Trophoblast cell (in vitro differentiated cells and primary cell): ENCODE results near the gene CNIH3.

Experiments
- DNase-seq, 2 donors: peaks; one replicate each; pipeline ENCODE4 v3.0.0-alpha.2; 2016
- H2AFZ ChIP-seq: 2 replicates; pipeline ENCODE4 v1.6.1; 2013; ENCODE audit warnings: low read length, moderate library complexity, mild to moderate bottlenecking; ENCODE audit not compliant: insufficient read depth, poor library complexity
- H2AK5ac ChIP-seq: 2 replicates; pipeline ENCODE4 v1.6.1; 2013; ENCODE audit warnings: mild to moderate bottlenecking, low read length
- H2BK120ac ChIP-seq: 2 replicates; pipeline ENCODE4 v1.6.1; 2013; ENCODE audit warnings: low read length, mild to moderate bottlenecking, moderate library complexity; ENCODE audit not compliant: insufficient read depth, poor library complexity
- H2BK12ac ChIP-seq: 2 replicates; pipeline ENCODE4 v1.6.1; 2013; ENCODE audit warnings: mild to moderate bottlenecking, low read length, moderate library complexity
- H2BK5ac ChIP-seq: 2 replicates; pipeline ENCODE4 v1.6.1; 2013; ENCODE audit warnings: low read length, low read depth, moderate library complexity, mild to moderate bottlenecking; ENCODE audit not compliant: poor library complexity
- H3K14ac ChIP-seq: 2 replicates; pipeline ENCODE4 v1.6.1; 2013; ENCODE audit warnings: mild to moderate bottlenecking, low read length
- H3K18ac ChIP-seq: 2 replicates; pipeline ENCODE4 v1.6.1; 2013; ENCODE audit warnings: mild to moderate bottlenecking, low read length
- H3K23ac ChIP-seq: 2 replicates; pipeline ENCODE4 v1.6.1; 2013; ENCODE audit warnings: low read length
- H3K27ac ChIP-seq: 2 replicates; pipeline ENCODE4 v1.5.1; 2013; ENCODE audit warnings: low read depth, mild to moderate bottlenecking, inconsistent platforms, low read length, moderate library complexity
- H3K27me3 ChIP-seq: 2 replicates; pipeline ENCODE4 v1.6.1; 2013; ENCODE audit warnings: inconsistent platforms, mild to moderate bottlenecking, low read length, moderate library complexity; ENCODE audit not compliant: insufficient read depth
- H3K36me3 ChIP-seq, 2 experiments: 1 replicate in 1 of 2; 2 replicates in 1 of 2; pipeline ENCODE4 v1.6.1; 2013; ENCODE audit warnings: low read length in 2 of 2, mild to moderate bottlenecking in 2 of 2, moderate library complexity in 1 of 2; ENCODE audit not compliant: insufficient read depth in 2 of 2, control insufficient read depth in 1 of 2
- H3K4ac ChIP-seq: 2 replicates; pipeline ENCODE4 v1.6.1; 2013; ENCODE audit warnings: low read depth, mild to moderate bottlenecking, low read length, moderate library complexity
- H3K4me1 ChIP-seq, 2 experiments: 1 replicate in 1 of 2; 2 replicates in 1 of 2; pipeline ENCODE4 v1.6.1; 2013; ENCODE audit warnings: low read length in 2 of 2, mild to moderate bottlenecking in 2 of 2, moderate library complexity in 1 of 2; ENCODE audit not compliant: insufficient read depth in 2 of 2, control insufficient read depth in 1 of 2
- H3K4me2 ChIP-seq: 2 replicates; pipeline ENCODE4 v1.6.1; 2013; ENCODE audit warnings: inconsistent platforms, mild to moderate bottlenecking, low read length, moderate library complexity
- H3K4me3 ChIP-seq: 2 replicates; pipeline ENCODE4 v1.5.1; 2013; ENCODE audit warnings: mild to moderate bottlenecking, low read depth, low read length, inconsistent platforms
- H3K79me1 ChIP-seq: one replicate; pipeline ENCODE4 v1.6.1; 2013; ENCODE audit warnings: low read length
- H3K79me2 ChIP-seq: 2 replicates; pipeline ENCODE4 v1.6.1; 2013; ENCODE audit warnings: low read length, mild to moderate bottlenecking; ENCODE audit not compliant: control insufficient read depth, insufficient read depth, poor library complexity
- H3K9ac ChIP-seq: 2 replicates; pipeline ENCODE4 v1.6.1; 2013; ENCODE audit warnings: mild to moderate bottlenecking, low read length
- H3K9me3 ChIP-seq: 2 replicates; pipeline ENCODE4 v1.6.1; 2013; ENCODE audit warnings: low read depth, mild to moderate bottlenecking, control low read depth, inconsistent platforms, low read length; ENCODE audit not compliant: insufficient read depth
- H4K12ac ChIP-seq: 2 replicates; pipeline ENCODE4 v1.6.1; 2013; ENCODE audit warnings: low read depth, mild to moderate bottlenecking, low read length, moderate library complexity
- H4K8ac ChIP-seq: 2 replicates; pipeline ENCODE4 v1.6.1; 2013; ENCODE audit warnings: low read depth, mild to moderate bottlenecking, low read length, moderate library complexity
- H4K91ac ChIP-seq: one replicate; pipeline ENCODE4 v1.6.1; 2013; ENCODE audit warnings: low read depth, mild to moderate bottlenecking, low read length, moderate library complexity
- WGBS: extraction: QIAGEN DNeasy Blood & Tissue Kit; methylation state at CpG from one replicate; pipeline ENCODE4 v1.1.7; 2013; ENCODE audit warnings: missing lambda C conversion rate; ENCODE audit not compliant: insufficient read length, insufficient coverage; ENCODE audit errors: extremely low coverage; 5-methylcytosine and 5-hydroxymethylcytosine counted together

CNIH3 gene

DNA sequence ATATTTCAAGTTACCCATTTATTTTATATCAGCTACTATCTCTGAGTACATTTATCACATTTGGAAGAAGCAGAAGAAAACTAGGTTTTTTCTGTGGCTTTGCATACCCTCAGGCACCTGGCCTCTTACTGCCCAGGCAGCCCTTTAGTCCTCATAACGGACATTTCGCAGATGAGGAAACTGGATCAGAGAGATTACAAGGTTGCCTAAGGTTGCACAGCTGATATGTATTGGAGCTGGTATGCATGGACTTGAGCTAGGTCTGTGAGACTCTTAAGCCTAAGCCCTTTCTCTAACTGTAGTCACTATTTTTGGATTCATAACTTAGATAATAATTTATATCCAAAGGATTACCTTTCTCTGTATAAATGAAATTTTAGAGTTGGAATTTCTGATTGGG is 4.0 kb downstream of the CNIH3 start:
- H4K8ac ChIP-seq = no peak overlapping the region
- no peak overlapping the region for H2BK12ac ChIP-seq
- H2AFZ ChIP-seq = no peak overlapping the region
- no peaks in the 10 kb centered on the region for H3K36me3 ChIP-seq
- H3K27ac ChIP-seq = no peak overlapping the region
- no peak overlapping the region for H2BK5ac ChIP-seq
- H3K4me1 ChIP-seq = peaks cover 18 to 30% of the 10 kb centered on the region in 2 experiments
- H3K79me1 ChIP-seq = no peaks in the 10 kb centered on the region
- H3K9me3 ChIP-seq = peaks cover 13% of the 10 kb centered on the region
- H3K18ac ChIP-seq = no peak overlapping the region
- peaks cover 35% of the 10 kb centered on the region for H3K27me3 ChIP-seq
- H3K23ac ChIP-seq = no peak overlapping the region
- peak in 1 of 2 donors; percentile 62 for DNase-seq
- H3K9ac ChIP-seq = no peak overlapping the region
- H2AK5ac ChIP-seq = no peak overlapping the region
- no peak overlapping the region for H4K91ac ChIP-seq
- H3K4me2 ChIP-seq = no peak overlapping the region
- no peaks in the 10 kb centered on the region for H3K79me2 ChIP-seq
- no peak overlapping the region for H3K4ac ChIP-seq
- H3K4me3 ChIP-seq = no peak overlapping the region
- no peak overlapping the region for H2BK120ac ChIP-seq
- H4K12ac ChIP-seq = no peak overlapping the region
- WGBS = no CpG with 5 or more reads among the region's 2 CpGs
- H3K14ac ChIP-seq = no peak overlapping the region

GRCh38 chr1:224621813-224622682 is 5.9 kb downstream of the CNIH3 start:
- Histone ChIP-seq H3K4ac (no peak overlapping the region), H3K4me2 (no peak overlapping the region), H2BK5ac (no peak overlapping the region), H3K9ac (no peak overlapping the region), H3K79me1 (peaks cover 2% of the 10 kb centered on the region), H3K9me3 (peaks cover 14% of the 10 kb centered on the region), H4K91ac (no peak overlapping the region), H3K27me3 (peaks cover 17% of the 10 kb centered on the region), H2BK12ac (no peak overlapping the region), H2AK5ac (no peak overlapping the region), H4K12ac (no peak overlapping the region), H3K4me1 (peaks cover 12 to 22% of the 10 kb centered on the region in 2 experiments), H3K18ac (no peak overlapping the region), H4K8ac (no peak overlapping the region), H3K27ac (no peak overlapping the region), H2AFZ (no peak overlapping the region), H3K23ac (no peak overlapping the region), H3K4me3 (no peak overlapping the region), H3K79me2 (no peaks in the 10 kb centered on the region), H2BK120ac (no peak overlapping the region), H3K14ac (no peak overlapping the region), H3K36me3 (no peaks in the 10 kb centered on the region)
- no peak for DNase-seq
- WGBS = no CpG with 5 or more reads among the region's 7 CpGs

DNA sequence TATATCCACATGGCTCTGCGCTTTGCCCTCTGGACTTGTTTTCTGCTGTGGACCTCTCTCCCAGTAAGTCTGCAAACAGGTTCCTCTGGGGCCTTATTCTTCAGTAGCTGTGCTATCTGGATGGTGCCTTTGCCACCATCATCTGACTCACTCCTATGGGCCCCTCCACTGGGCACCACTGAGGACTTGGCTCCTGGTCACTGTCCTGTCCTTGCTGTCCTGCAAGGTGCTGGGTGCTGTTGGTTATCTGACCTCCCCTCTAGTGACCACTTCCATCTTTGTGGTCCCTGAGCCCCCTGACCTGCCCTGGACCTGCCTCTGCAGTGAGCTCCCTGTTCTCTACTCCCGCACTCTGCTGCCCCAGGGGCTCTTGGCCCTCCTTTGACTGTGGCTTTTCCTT is 6.7 kb downstream of the CNIH3 start:
- Histone ChIP-seq H3K18ac (no peak overlapping the region), H4K8ac (no peak overlapping the region), H3K4ac (no peak overlapping the region), H4K12ac (no peak overlapping the region), H3K27me3 (peaks cover 10% of the 10 kb centered on the region), H2AFZ (no peak overlapping the region), H3K4me3 (no peak overlapping the region), H3K27ac (no peak overlapping the region), H3K79me2 (no peaks in the 10 kb centered on the region), H3K79me1 (peaks cover 2% of the 10 kb centered on the region), H2BK12ac (no peak overlapping the region), H2BK120ac (no peak overlapping the region), H3K4me1 (peaks cover 5 to 18% of the 10 kb centered on the region in 2 experiments), H3K9ac (no peak overlapping the region), H4K91ac (no peak overlapping the region), H3K36me3 (no peaks in the 10 kb centered on the region), H2AK5ac (no peak overlapping the region), H2BK5ac (no peak overlapping the region), H3K9me3 (peaks cover 7% of the 10 kb centered on the region), H3K23ac (no peak overlapping the region), H3K14ac (no peak overlapping the region), H3K4me2 (no peak overlapping the region)
- WGBS = no CpG with 5 or more reads among the region's 2 CpGs
- DNase-seq = no peak

- no peak overlapping the region for H3K4me3 ChIP-seq
- no peaks in the 10 kb centered on the region for H3K79me2 ChIP-seq
- WGBS = no CpG with 5 or more reads among the region's 5 CpGs
- H2BK5ac ChIP-seq = no peak overlapping the region
- H2BK120ac ChIP-seq = no peak overlapping the region
- H3K9me3 ChIP-seq = peaks cover 5% of the 10 kb centered on the region
- H3K4ac ChIP-seq = no peak overlapping the region
- no peak overlapping the region for H2AK5ac ChIP-seq
- H3K36me3 ChIP-seq = no peaks in the 10 kb centered on the region
- no peak overlapping the region for H3K14ac ChIP-seq
- peaks cover 4 to 17% of the 10 kb centered on the region in 2 experiments for H3K4me1 ChIP-seq
- H3K27me3 ChIP-seq = peaks cover 5% of the 10 kb centered on the region
- H2BK12ac ChIP-seq = no peak overlapping the region
- no peak overlapping the region for H3K4me2 ChIP-seq
- no peak overlapping the region for H3K18ac ChIP-seq
- H2AFZ ChIP-seq = no peak overlapping the region
- no peak overlapping the region for H4K8ac ChIP-seq
- H4K12ac ChIP-seq = no peak overlapping the region
- no peak for DNase-seq
- no peak overlapping the region for H4K91ac ChIP-seq
- H3K27ac ChIP-seq = no peak overlapping the region
- H3K9ac ChIP-seq = no peak overlapping the region
- H3K79me1 ChIP-seq = peaks cover 2% of the 10 kb centered on the region
- H3K23ac ChIP-seq = no peak overlapping the region
Measured at GRCh38 chr1:224623310-224623714, 7.2 kb downstream of the CNIH3 start.
